GM18508 (cell line): ENCODE data around the gene CPNE6.
A peak's percentile ranks its signal among the peaks of the same experiment; 100 is the strongest.
"Not testable (repeated sequence)": the region's sequence is repeated elsewhere in the genome, so short reads cannot be mapped to it uniquely, and the experiment has no call there.

Source experiments
- ATAC-seq: cut with Tn5 transposase; IDR thresholded peaks from one replicate; pipeline ENCODE4 v1.9.1; 2021; ENCODE audit warnings: moderate number of reproducible peaks; ENCODE audit not compliant: insufficient read depth, unreplicated experiment

The CPNE6 gene

DNA sequence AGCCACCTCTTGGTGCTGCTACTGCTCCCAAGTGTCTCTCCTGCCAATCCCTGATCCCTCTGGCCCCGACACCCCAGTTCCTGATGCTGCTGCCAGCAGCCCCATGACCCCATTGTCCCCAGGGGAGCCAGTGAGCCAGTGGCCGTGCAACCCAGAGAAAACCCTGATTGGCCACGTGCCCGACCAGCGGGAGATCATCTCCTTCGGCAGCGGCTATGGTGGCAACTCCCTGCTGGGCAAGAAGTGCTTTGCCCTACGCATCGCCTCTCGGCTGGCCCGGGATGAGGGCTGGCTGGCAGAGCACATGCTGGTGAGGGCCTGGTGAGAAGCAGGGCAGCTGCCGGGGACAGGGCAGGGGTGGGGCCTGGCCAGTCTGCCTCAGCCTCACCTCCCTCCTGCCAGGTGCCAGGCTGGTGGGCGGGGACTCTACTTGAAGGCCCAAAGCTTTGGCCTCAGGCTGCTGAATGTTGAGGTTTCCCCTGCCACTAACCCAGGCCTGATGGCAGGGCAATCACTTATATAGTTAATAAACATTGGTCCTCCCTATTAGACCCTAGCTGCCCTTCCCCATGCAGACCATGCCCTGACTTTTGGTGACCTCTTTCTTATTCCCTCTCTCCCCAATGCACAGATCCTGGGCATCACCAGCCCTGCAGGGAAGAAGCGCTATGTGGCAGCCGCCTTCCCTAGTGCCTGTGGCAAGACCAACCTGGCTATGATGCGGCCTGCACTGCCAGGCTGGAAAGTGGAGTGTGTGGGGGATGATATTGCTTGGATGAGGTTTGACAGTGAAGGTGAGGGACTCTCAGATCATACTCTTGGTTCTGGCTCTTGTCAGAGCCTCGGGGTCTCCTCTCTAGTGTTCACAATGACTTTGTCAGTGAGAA, 27.8 kb downstream of the CPNE6 start:
- ATAC-seq, result no peak

DNA sequence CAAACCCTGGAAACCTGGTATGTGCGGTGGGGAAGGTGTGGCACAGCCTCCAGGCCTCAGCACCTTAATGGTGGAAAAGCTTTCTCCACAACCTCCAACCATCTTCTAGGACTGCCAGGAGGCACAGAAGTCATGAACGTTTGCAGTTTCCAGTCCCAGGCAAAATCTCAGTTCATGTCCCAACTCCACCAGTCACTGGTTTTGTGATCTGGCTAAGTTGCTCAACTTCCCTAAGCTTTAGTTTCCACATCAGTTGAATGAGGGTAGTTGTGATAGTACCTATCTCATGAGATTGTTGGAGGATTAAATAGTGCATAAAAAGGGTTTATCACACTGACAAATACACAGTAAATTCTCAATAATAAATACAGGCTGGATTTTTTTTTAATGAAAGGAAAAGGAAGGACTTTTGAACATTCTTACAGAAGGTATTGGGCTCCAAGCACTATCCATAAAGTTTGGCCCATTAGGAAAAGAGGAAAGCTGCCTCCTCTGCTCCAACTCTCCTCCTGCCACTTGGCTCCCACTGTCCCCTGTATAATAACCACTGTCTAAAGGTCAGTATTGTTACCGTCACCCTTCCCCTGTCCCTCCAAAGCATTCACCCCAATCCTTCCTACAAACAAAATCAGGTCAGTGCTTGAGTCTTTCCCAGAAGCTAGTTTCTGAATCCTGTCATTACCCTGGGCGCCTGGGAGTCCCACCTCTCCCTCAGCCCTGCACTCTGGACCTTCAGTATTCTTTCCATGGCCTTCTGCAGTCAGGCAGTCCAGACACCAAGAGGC, 29.0 kb downstream of the CPNE6 start:
- no peak for ATAC-seq

DNA sequence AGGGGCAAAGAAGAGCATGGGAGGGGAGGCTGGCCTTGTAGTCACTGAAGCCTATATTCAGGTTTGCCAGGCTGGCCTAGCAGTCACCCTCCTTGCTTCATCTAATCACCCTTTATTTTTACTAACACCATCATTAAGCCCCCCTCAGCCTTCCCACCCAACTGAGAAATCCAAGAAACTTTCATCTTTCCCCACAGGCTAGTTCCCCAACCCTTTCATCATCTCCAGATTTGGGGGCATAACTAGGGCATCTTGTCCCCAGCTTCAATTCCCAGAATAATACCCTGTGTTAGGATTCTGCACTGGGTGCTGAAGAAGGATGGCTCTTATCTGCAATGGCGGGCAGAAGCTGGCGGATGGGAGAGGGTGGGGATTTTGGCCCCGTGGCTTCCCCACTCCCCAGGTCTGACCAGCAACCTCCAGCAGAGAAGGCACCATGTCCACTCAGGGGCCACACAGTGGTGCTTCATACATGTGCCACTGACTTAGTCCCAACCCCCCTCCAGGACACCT, 29.7 kb downstream of the CPNE6 start:
- ATAC-seq, result no peak

DNA sequence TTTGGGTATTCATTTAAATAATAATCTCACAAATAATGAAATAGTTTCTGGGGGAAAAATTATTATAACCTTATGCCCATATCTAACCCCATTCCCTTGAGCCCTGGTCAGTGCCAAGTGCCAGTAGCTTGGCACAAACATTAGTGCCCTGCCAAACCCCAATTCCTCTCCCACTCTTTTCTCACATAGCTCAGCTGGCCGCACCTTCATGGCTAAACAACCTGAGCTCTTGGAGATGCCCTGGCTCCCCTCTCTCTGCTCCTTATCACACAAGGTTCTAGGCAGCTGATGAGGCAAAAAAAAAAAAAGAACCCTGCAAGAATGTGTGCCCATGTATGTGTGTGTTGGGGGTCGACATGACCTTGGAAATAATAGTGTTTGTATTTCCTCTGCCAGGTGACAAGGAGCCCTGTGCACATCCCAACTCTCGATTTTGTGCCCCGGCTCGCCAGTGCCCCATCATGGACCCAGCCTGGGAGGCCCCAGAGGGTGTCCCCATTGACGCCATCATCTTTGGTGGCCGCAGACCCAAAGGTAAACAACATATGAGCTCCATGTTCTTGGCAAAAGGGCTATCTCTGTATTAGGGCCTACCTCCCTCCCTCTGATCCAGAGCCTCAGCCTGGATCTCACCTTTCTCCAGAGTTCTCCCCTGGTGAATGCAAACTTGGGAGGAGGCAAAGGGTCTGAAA, 31.1 kb downstream of the CPNE6 start:
- no peak for ATAC-seq

DNA sequence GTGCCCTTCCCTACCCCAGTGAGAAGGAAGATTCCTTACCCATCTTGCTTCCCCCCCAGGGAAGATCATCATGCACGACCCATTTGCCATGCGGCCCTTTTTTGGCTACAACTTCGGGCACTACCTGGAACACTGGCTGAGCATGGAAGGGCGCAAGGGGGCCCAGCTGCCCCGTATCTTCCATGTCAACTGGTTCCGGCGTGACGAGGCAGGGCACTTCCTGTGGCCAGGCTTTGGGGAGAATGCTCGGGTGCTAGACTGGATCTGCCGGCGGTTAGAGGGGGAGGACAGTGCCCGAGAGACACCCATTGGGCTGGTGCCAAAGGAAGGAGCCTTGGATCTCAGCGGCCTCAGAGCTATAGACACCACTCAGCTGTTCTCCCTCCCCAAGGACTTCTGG, 32.1 kb downstream of the CPNE6 start:
- no peak for ATAC-seq

DNA sequence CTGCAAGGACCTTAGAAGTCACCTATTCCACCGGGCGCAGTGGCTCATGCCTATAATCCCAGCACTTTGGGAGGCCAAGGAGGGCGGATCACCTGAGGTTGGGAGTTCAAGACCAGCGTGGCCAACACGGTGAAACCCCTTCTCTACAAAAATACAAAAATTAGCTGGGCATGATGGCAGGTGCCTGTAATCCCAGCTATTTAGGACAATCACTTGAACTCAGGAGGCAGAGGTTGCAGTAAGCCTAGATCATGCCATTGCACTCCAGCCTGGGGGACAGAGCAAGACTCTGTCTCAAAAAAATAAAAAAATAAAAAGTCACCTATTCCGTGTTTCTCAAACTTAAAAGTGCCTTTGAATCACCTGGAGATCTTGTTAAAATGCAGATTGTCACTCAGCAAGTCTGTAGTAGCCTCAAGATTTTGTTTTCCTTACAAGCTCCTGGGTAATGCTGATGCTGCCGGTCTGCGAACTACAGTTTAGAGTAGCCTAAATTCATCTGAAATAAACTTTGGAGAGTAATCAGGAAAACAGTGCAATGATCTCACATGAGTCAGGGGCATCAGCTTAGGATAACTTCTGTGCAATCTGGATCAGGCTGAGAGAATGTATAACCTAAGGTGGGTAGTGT, 34.4 kb downstream of the CPNE6 start:
- not testable (repeated sequence) for ATAC-seq

DNA sequence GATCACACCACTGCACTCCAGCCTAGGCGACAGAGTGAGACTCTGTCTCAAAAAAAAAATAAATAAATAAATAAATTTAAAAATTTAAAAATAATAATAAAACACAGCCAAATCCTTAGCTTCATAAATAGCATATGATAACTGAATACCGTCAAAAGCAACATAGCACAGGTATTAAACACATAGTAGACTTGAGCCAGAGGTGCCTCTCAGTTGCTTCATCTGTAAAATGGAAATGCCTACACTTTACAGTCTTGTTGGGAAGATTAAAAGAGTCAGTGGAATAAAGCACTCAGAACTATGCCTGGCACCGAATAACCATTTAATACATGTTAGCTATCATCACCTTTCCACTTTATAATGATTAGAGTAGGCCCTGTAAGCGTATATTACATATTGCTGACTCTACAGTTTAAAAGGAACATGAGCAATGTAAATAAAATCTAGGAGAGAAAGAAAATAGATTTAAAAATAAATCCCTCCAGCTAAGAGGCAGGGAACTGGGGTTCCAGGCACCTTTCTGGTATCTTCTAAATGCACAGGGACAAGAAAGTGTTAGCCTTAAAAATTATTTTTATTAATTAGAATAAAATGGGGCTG, 35.4 kb downstream of the CPNE6 start:
- no peak for ATAC-seq

DNA sequence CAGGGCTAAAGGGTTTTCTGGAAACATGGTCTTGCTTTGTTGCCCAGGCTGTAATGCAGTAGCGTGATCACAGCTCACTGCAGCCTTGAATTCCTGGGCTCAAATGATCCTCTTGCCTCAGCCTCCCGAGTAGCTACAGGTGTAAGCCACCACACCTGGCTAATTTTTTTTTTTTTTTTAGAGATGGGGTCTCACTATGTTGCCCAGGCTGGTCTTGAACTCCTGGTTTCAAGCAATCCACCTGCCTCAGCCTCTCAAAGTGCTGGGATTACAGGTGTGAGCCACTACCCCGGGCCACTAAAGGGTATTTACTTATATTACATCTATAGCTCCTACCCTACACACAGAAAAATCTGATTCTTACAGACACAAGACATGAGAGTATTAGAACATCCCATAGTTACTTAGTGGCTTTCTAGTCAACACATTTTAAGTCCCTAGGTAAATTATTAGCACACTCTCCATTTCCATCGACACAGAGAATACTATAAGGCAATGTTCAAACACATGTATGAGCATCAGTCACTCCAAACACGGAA, 37.0 kb downstream of the CPNE6 start:
- peak; percentile 27 for ATAC-seq

DNA sequence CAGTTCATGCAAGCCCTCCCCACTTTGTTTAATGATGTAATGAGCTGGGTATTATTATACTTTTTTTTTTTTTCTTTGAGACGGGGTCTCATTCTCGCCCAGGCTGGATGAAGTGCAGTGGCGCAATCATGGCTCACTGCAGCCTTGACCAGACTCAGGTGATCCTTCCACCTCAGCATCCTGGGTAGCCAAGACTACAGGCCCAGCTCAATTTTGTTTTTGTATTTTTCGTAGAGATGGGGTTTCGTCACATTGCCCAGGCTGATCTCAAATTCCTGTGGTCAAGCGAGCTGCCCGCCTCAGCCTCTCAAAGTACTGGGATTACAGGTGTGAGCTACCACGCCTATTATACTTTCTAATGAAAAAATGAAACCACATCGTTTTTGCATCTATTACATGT, 38.7 kb downstream of the CPNE6 start:
- ATAC-seq, result no peak

DNA sequence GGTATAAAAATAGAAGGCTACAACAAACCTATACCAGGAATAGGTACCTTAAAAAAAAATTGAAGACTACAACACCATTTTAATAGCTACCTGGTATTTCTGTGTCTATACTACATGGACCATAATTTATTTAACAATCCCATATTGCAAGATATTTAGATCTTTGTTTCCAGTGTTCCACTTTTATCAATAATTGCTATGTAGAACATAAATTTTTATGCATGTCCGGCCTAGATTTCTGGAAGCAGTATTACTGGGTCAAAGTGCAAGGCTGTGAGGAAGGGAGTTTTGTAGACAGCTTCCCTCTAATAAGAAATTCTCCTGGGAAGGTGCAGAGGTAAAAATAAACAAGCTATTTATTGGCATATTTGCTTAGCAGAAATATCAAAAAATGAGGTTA, 39.2 kb downstream of the CPNE6 start:
- ATAC-seq, result no peak

DNA sequence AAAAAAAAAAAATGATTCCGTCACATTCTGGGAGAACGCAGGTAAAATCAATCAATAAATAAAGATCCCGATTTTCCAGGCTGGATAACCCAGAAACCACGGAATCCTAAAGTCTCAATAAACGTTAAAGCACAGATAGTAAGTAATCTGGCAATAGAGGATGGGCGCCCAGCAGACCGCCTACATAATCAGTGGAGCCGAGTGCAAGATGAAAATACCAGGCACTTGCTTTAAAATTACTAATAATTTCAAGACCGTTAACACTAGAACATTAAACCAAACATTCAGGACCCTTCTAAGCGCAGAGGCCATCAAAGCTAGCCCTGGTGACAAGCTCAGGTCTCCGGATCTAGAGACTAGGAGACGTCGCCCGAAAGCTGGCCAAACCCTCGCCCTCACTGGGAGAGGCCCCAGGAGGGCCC, 42.0 kb downstream of the CPNE6 start:
- no peak for ATAC-seq

DNA sequence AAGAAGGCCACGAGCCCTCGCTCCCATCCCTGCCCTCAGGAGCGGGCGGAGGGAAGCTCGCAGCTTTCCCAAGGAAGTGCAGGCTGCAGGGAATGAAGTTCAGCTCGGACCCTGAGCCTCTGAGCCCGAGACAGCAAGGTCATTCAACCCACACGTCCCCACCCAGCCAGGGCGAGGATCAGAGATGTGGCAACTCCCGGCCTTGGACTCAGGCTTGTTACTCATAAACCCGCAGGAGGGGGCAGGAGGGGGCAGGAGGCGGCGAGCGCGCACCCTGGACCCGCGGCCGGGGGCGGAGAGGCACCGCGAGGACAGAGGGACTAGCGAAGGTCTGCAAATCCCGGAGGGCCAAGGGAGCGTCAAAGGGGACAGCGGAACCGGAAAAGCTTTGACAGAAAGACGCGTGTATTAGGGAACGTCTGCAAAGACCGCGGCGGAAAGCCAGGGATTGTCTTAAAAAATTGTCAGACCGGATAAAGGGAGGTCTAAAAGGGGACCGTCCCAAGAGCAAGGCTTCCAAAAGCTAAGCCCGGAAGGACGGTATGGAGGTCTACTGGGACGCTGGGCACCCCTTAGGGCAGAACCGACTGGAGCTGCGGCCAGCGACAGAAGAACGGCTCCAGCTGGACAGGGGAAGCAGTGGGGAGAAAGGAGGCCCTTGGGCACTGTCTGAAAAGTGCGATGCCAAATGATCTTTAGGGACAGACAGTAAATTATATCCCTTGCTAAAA, 42.6 kb downstream of the CPNE6 start:
- peak; percentile 9 for ATAC-seq

DNA sequence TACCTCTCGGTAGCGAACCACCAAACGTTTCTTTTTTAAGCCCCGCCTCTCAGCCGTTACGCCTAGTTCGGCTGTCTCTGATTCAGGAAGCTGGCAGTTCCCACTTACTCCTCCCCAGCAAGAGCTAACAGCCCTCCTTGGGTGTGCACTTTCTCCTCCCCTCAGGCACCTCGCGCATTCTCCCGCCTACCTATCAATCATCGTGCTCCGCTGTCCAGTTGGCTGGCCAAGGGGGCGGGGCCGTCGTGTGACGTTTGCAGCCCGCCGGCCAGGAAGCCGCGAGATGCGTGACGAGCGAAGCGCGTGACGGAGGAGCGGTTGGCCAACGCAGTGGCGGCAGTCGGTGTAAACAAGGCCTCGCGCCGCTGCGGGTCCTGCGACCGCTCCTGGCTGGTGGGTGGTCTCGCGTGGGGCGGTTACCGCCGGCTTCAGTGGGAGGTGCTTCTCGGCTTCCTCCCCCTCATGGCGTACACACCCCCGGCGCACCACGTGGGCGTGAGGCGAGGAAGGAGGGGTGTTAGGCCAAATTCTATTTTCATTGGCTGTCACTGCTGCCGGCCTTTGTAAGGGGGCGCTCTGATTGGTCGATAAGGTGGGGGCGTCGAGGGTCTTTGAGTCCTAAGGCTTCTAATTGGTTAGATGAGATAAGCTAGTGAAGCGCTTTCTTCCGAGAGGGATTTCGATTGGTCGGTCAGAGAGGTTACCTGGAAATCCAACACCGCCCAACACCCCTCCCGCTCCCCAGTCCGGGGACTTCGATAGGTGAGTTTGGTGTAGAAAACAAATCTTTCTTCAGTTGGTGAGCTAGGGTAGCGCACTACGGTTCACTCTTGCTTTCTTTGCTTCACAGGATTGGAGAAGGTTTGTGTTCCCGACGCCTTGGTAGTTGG, 43.4 kb downstream of the CPNE6 start, which contains the start of the genes DCAF11 and NRL:
TSS of gene DCAF11 (plus strand) at position 246 of the 890 bp plus-strand sequence. CDS start 818 bp downstream, outside the sequence.
TSS of gene NRL (minus strand) at position 418 of the 890 bp plus-strand sequence. CDS start 32,101 bp downstream, outside the sequence.
- peak; percentile 79 for ATAC-seq

DNA sequence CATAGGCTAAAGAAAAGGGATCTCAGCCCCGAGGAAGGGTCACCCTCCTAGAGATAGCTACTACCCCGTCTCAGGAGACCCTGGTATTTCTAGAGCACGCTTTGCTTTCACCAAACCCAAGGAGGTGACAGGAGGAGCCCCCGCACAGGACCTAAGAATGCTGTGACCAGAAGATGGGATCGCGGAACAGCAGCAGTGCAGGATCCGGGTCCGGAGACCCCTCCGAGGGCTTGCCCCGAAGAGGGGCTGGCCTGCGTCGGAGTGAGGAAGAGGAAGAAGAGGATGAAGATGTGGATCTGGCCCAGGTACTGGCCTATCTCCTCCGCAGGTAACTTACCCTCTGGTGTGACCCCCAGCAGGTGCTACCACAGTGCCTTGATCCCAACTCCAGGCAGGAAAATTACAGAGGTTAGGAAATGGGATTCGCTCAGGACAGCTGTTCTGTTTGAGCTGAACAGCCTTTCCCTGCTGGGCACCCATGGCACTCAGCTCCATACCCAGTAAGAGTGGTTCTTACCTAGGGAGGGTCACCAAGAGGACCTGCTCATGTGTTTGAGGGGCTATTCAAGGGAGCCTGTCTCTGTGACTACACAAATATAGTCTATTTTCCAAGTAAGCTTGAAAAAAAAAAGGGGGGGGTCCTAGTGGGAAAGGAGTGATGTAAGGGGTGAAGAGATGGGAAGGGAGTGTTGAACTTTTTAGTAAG, 44.2 kb downstream of the CPNE6 start:
- no peak for ATAC-seq

DNA sequence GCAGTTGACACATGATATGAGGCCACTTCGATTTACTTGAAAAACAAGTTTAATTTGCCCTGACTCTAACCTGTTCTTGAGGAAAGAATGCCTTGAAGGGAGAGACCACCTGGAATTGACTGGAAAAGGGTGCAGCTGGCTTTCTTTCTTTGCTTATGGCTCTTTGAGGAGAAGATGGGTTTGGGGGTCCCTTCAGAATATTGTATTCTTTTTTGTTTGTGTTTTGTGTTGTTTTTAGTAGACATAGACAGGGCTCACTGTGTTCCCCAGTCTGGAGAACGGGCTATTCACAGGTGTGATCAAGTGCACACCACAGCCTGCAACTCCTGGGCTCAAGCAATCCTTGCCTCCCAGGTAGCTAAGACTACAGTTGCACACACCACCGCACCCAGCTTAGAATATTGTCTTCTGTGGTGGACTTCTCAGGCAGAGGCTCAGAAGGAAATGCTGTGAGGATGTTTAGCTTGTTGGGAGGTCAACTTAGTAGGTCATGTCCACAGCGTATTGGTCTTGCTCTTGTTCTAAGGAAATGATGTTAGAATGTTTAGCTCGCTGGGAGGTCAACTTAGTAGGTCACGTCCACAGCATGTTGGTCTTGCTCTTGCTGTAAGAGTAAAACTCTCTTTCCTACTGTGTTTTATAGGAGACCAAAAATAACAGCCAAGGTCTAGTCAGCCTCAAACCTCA, 44.9 kb downstream of the CPNE6 start:
- no peak for ATAC-seq

DNA sequence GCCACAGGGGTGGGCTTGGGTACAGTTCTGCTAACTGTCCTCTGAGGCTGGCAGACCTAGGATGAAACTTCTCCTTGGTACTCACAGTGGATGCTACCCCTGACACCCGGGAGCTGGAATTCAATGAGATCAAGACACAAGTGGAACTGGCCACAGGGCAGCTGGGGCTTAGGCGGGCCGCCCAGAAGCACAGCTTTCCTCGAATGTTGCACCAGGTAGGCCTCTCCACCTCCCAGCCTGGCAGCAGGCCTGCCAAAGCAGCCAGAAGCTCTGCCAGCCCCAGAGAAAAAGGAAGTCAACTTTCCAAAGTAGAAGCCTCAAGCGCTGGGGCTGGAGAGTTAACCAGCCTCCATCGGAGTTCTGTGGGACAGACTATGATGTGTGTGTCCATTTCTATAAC, 45.8 kb downstream of the CPNE6 start:
- ATAC-seq, result no peak

DNA sequence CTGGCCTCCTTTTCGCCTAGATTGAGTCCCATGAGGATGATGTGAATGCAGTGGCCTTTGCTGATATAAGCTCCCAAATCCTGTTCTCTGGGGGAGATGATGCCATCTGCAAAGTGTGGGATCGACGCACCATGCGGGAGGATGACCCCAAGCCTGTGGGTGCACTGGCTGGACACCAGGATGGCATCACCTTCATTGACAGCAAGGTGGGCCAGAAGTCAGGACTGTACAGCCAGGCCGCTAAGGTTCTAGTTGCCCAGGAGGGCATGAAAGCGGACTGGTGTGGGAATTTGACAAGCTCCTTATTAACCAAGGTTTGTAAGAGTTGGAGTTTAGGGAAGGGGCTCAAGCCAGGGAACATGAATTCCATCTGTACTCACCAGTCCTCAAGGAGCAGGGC, 48.3 kb downstream of the CPNE6 start:
- no peak for ATAC-seq
